HCT116 (cell line): ENCODE results near the gene TNIK.

ENCODE experiments used
- CTCF ChIP-seq, 3 experiments: fragments of 200-600 bp in 1 of 3; sonication (generic) in 1 of 3; IDR thresholded peaks in 2 of 3; conservative IDR thresholded peaks in 1 of 3; 2 replicates each; pipeline ENCODE4 v1.5.1; 2012 to 2017; ENCODE audit warnings: low read depth in 2 of 3, low read length in 2 of 3, antibody characterized with exemption in 1 of 3, borderline replicate concordance in 1 of 3, control low read depth in 1 of 3, mild to moderate bottlenecking in 1 of 3, mixed read lengths in 1 of 3, mixed run types in 1 of 3, moderate library complexity in 1 of 3; ENCODE audit not compliant: insufficient read depth in 1 of 3
- EZH2 ChIP-seq: fragments of 200-600 bp; sonication (generic); IDR thresholded peaks from 2 replicates; pipeline ENCODE4 v1.6.1; 2017; ENCODE audit warnings: antibody characterized with exemption, mixed run types
- JUND ChIP-seq: IDR thresholded peaks from 2 replicates; pipeline ENCODE4 v1.6.1; 2012
- MAX ChIP-seq: IDR thresholded peaks from 2 replicates; pipeline ENCODE4 v1.6.1; 2012
- POLR2A ChIP-seq: IDR thresholded peaks from 2 replicates; pipeline ENCODE4 v1.7.0; 2011; ENCODE audit warnings: borderline replicate concordance; ENCODE audit not compliant: insufficient read depth, insufficient read length; ENCODE audit errors: extremely low read depth

GRCh38 chr3:171415070-171415469, 45.1 kb downstream of the TNIK start:
- TF ChIP-seq POLR2A (no peak), JUND (no peak), EZH2 (no peak), MAX (no peak), CTCF (IDR thresholded peaks at IDR 0.05 in 2 of 3, conservative IDR thresholded peaks at IDR 0.05 in 1 of 3; ENCODE audit: borderline replicate concordance in 1 of 3, insufficient read depth in 1 of 3, low read depth in 2 of 3, low read length in 2 of 3) (no peak)
